Measurements from ENCODE around the gene FADD. TPM values are rescaled to one million over a fixed set of nuclear protein-coding genes. Genes with fewer than 3 reads are reported as not detected.

FADD gene
- total and polyA plus RNA-seq, 3 donors from 2014 or later: 16.8 to 20.6 (median 20.6) TPM

DNA sequence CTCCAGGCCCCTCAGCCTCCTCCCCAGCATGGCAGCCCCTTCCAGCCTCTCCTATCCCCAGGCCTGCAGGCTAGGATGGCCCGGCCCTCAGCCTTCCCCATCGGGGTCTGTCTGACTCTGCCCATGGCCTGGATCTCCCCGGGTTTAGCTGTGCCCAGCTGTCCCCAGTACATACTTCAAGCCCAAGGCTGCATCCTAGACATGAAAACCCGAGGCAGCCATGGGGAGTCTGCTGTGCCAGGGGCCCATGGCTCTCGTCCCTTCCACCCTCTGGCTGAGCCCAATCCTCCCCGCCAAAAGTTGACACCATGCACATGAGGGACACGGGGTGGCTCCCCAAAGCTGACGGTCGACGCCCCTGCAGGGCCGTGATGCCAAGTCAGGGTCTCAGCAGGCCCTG lies 22.2 kb upstream of the FADD start:
- TF ChIP-seq, protein P1, sequence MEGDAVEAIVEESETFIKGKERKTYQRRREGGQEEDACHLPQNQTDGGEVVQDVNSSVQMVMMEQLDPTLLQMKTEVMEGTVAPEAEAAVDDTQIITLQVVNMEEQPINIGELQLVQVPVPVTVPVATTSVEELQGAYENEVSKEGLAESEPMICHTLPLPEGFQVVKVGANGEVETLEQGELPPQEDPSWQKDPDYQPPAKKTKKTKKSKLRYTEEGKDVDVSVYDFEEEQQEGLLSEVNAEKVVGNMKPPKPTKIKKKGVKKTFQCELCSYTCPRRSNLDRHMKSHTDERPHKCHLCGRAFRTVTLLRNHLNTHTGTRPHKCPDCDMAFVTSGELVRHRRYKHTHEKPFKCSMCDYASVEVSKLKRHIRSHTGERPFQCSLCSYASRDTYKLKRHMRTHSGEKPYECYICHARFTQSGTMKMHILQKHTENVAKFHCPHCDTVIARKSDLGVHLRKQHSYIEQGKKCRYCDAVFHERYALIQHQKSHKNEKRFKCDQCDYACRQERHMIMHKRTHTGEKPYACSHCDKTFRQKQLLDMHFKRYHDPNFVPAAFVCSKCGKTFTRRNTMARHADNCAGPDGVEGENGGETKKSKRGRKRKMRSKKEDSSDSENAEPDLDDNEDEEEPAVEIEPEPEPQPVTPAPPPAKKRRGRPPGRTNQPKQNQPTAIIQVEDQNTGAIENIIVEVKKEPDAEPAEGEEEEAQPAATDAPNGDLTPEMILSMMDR (IDR thresholded peaks at IDR 0.05): no peak
- no peak for TF ChIP-seq POLR2A (IDR thresholded peaks at IDR 0.05)
- intact Hi-C loops (cut with DNase I; ENCODE audit: low total_unique reads): no loop called here

DNA sequence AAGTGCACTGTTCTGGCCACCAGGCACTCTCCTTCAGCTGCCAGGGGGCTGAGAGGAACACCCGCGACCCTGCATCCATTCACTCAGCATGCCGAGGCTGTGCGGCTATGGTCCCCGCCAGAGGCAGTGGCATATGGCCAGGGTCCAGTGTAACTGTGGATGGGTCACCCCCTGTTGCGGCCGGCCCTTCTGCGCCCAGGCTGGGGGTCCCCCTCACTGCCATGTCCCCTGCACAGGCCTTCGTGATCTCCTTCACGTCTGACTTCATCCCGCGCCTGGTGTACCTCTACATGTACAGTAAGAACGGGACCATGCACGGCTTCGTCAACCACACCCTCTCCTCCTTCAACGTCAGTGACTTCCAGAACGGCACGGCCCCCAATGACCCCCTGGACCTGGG lies 20.8 kb upstream of the FADD start:
- no peak for DNase-seq
- no peaks in the 10 kb centered on the region for H3K36me3 ChIP-seq (ENCODE audit: low read depth, missing control alignments)
- intact Hi-C loops (cut with DNase I; ENCODE audit: low total_unique reads): no loop called here

More for the DNA sequence above, 22.2 kb upstream of the FADD start:
- Histone ChIP-seq H3K36me3 (ENCODE audit: low read depth, missing control alignments) (no peaks in the 10 kb centered on the region), H3K4me1 (no peaks in the 10 kb centered on the region), H3K27me3 (no peaks in the 10 kb centered on the region), H3K4me3 (no peak overlapping the region), H3K27ac (no peak overlapping the region), H3K9me3 (no peaks in the 10 kb centered on the region)
- 77 to 95% methylated on average over 3 to 11 of the region's 11 CpGs for WGBS, 2 donors
- no peak for DNase-seq

DNA sequence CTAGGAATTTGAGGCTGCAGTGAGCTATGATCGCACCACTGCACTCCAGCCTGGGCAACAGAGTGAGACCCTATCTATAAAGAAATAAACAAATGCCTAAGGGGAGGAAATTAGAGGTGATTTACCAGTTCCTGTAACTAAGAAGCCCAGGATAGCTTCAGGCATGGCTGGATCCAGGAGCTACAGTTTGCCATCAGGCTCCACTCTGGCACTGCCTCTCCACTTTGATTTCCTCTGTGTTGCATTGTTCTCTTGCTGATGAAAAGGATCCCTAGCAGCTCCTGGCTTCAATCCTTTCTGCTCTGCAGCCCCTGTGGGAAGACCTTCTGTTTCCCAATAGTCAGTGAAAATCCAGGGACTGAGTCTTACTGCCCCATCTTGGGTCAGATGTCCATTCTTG lies 20.1 kb upstream of the FADD start:
- TF ChIP-seq, protein P1 (IDR thresholded peaks at IDR 0.05): no peak
- no peak for TF ChIP-seq POLR2A (IDR thresholded peaks at IDR 0.05)
- 100% methylated on average over 1 of the region's 1 CpG for WGBS, 2 donors
- Histone ChIP-seq H3K4me1 (no peaks in the 10 kb centered on the region), H3K9me3 (no peaks in the 10 kb centered on the region), H3K27ac (no peak overlapping the region), H3K4me3 (no peak overlapping the region), H3K36me3 (ENCODE audit: low read depth, missing control alignments) (no peaks in the 10 kb centered on the region), H3K27me3 (no peaks in the 10 kb centered on the region)
- DNase-seq: no peak
- intact Hi-C loops (cut with DNase I; ENCODE audit: low total_unique reads): no loop called here

More for the DNA sequence above, 20.8 kb upstream of the FADD start:
- H3K4me3 ChIP-seq: no peak overlapping the region
- no peak for TF ChIP-seq POLR2A (IDR thresholded peaks at IDR 0.05)
- TF ChIP-seq, protein P1 (IDR thresholded peaks at IDR 0.05): no peak
- H3K9me3 ChIP-seq: no peaks in the 10 kb centered on the region
- 85 to 93% methylated on average over 18 of the region's 18 CpGs for WGBS, 2 donors
- no peak overlapping the region for H3K27ac ChIP-seq
- no peaks in the 10 kb centered on the region for H3K27me3 ChIP-seq
- H3K4me1 ChIP-seq: no peaks in the 10 kb centered on the region

DNA sequence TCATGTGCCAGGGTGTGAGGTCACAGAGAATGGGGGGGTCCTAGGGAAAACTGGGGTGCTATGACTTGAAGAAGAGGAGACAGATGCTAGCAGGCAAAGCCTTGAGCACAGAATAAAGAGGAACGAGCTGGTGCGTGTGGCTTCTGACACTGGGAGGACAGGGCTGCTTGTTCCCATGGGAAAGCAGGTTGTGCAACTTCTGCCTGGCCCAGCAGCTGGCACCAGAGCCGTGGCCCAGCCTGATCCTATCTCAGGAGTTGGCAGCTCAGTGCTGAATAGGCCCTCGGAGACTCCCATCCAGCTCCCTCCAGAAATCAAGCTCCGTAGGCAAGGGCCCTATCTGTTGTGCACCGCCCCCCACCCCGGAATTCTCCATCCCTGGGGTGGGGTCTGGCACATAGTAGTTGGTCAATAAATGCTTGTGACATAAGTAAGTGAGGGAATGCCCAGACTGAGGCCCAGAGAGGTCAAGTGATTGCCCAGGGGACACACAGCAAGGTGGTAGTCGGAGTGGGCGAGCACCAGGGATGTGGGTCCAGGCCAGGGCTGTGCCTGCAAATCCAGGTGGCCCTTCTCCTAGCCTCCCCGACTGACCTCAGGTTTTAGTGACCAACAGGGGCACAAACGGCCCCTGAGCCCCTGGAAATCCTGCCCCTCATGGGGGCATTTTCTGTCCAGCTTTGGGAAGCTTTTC lies 19.5 kb upstream of the FADD start:
- TF ChIP-seq, protein P1 (IDR thresholded peaks at IDR 0.05): no peak
- TF ChIP-seq POLR2A (IDR thresholded peaks at IDR 0.05): no peak
- intact Hi-C loops (cut with DNase I; ENCODE audit: low total_unique reads): no loop called here

DNA sequence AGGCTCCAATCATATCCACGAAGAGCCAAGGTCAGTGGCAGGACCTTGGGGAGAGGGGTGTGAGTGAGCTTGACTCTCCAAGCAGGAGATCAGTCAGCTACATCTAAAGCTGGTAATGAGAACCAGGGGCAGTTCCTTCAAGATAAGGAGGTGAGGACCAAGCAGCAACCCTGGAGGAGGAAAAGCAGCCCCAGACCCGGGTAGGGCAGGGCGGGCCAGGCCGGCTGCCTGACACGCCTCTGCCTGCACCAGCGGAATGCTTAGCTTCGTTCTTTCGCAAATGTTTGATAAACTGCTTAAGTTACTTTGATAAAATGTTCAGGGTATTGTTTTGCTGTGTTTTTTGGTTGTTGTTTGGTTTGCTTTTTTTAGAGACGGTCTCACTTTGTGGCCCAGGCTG lies 18.7 kb upstream of the FADD start:
- Histone ChIP-seq H3K9me3 (no peaks in the 10 kb centered on the region), H3K27me3 (no peaks in the 10 kb centered on the region), H3K36me3 (ENCODE audit: low read depth, missing control alignments) (no peaks in the 10 kb centered on the region), H3K4me3 (no peak overlapping the region), H3K4me1 (no peaks in the 10 kb centered on the region), H3K27ac (no peak overlapping the region)
- WGBS, 2 donors: 77 to 83% methylated on average over 9 of the region's 9 CpGs
- intact Hi-C loops (cut with DNase I; ENCODE audit: low total_unique reads): no loop called here
- DNase-seq: no peak
- no peak for TF ChIP-seq POLR2A (IDR thresholded peaks at IDR 0.05)
- TF ChIP-seq, protein P1 (IDR thresholded peaks at IDR 0.05): no peak

More for the DNA sequence above, 19.5 kb upstream of the FADD start:
- Histone ChIP-seq H3K36me3 (ENCODE audit: low read depth, missing control alignments) (no peaks in the 10 kb centered on the region), H3K9me3 (no peaks in the 10 kb centered on the region), H3K27me3 (no peaks in the 10 kb centered on the region), H3K4me3 (no peak overlapping the region), H3K4me1 (no peaks in the 10 kb centered on the region), H3K27ac (no peak overlapping the region)
- DNase-seq: no peak
- WGBS, 2 donors: 70 to 88% methylated on average over 6 to 11 of the region's 11 CpGs
